ENCODE results near the gene GP5.
A peak's percentile ranks its signal among the peaks of the same experiment; 100 is the strongest.

Gene GP5

GRCh38 chr3:194396859-194397756 lies 2.0 kb downstream of the GP5 start:
- Mint-ChIP-seq H3K27ac (no peak overlapping the region), H3K4me3 (no peak overlapping the region), H3K27me3 (ENCODE audit: low read depth) (peaks cover 5% of the 10 kb centered on the region), H3K36me3 (ENCODE audit: low read depth) (no peaks in the 10 kb centered on the region), H3K9me3 (peaks cover 2% of the 10 kb centered on the region), H3K4me1 (peaks cover 14% of the 10 kb centered on the region)
- no peak for TF ChIP-seq CTCF (IDR thresholded peaks at IDR 0.05; ENCODE audit: unreplicated experiment in 3 of 3)

- Mint-ChIP-seq H3K4me1 (peaks cover 14% of the 10 kb centered on the region), H3K27me3 (ENCODE audit: low read depth) (peaks cover 5% of the 10 kb centered on the region)
- TF ChIP-seq CTCF (IDR thresholded peaks at IDR 0.05; ENCODE audit: unreplicated experiment in 3 of 3) = no peak
Observed at GRCh38 chr3:194396539-194396858, 2.6 kb downstream of the GP5 start.

GRCh38 chr3:194395778-194396538 lies 3.1 kb downstream of the GP5 start:
- peaks cover 5% of the 10 kb centered on the region for H3K27me3 Mint-ChIP-seq (ENCODE audit: low read depth)
- no peak for TF ChIP-seq CTCF (IDR thresholded peaks at IDR 0.05; ENCODE audit: unreplicated experiment in 3 of 3)

More at GRCh38 chr3:194396539-194396858, 2.6 kb downstream of the GP5 start:
- Mint-ChIP-seq H3K27ac (peak overlapping the region in 1 of 3 experiments; percentile 77), H3K36me3 (ENCODE audit: low read depth) (no peaks in the 10 kb centered on the region), H3K9me3 (peaks cover 2% of the 10 kb centered on the region), H3K4me3 (peak overlapping the region; percentile 51 to 68 (median 57))

GRCh38 chr3:194395212-194395611 lies 3.9 kb downstream of the GP5 start:
- H3K36me3 Mint-ChIP-seq (ENCODE audit: low read depth) = no peaks in the 10 kb centered on the region
- peak overlapping the region in 1 of 3 experiments; percentile 24 for H3K4me3 Mint-ChIP-seq
- peaks cover 13% of the 10 kb centered on the region for H3K9me3 Mint-ChIP-seq
- H3K4me1 Mint-ChIP-seq = peaks cover 14% of the 10 kb centered on the region
- TF ChIP-seq CTCF (IDR thresholded peaks at IDR 0.05; ENCODE audit: unreplicated experiment in 3 of 3) = no peak
- peaks cover 9% of the 10 kb centered on the region for H3K27me3 Mint-ChIP-seq (ENCODE audit: low read depth)
- peak overlapping the region; percentile 34 to 77 (median 70) for H3K27ac Mint-ChIP-seq

More at GRCh38 chr3:194395778-194396538, 3.1 kb downstream of the GP5 start:
- Mint-ChIP-seq H3K9me3 (peaks cover 6% of the 10 kb centered on the region), H3K36me3 (ENCODE audit: low read depth) (no peaks in the 10 kb centered on the region), H3K4me1 (peaks cover 14% of the 10 kb centered on the region), H3K27ac (peak overlapping the region; percentile 34 to 77 (median 70)), H3K4me3 (peak overlapping the region; percentile 51 to 68 (median 57))

- Mint-ChIP-seq H3K36me3 (ENCODE audit: low read depth) (no peaks in the 10 kb centered on the region), H3K4me3 (no peak overlapping the region), H3K27ac (no peak overlapping the region), H3K4me1 (peaks cover 14% of the 10 kb centered on the region), H3K27me3 (ENCODE audit: low read depth) (peaks cover 15% of the 10 kb centered on the region), H3K9me3 (peaks cover 22% of the 10 kb centered on the region)
- no peak for TF ChIP-seq CTCF (IDR thresholded peaks at IDR 0.05; ENCODE audit: unreplicated experiment in 3 of 3)
Observed at GRCh38 chr3:194392576-194392975, 6.5 kb downstream of the GP5 start.
